GM18499 (cell line): ENCODE results near the gene SRPK3.

Experiments used
- ATAC-seq: cut with Tn5 transposase; IDR thresholded peaks from one replicate; pipeline ENCODE4 v1.9.1; 2021; ENCODE audit warnings: moderate number of reproducible peaks; ENCODE audit not compliant: insufficient read depth, unreplicated experiment

Gene SRPK3

DNA sequence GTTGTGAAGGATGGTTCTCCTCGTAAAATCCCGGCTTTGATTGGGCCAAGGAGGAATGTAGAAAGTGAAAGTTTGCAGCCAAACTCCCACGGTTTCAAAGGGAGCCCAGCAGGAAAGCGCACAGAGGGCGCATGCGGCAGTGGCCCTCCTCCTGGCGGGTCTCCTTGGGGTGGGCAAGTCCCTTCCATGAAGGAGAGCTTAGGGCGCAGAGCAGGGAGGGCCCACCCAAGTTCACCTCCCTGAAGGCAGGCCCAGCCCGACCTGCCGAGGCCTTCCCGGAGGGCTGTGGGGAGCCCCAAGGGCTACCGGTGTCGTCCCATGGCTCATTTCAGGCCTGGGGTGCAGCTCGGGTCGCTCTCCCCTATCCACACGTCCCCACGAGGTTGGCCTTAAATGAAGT lies 47.5 kb downstream of the SRPK3 start:
- no peak for ATAC-seq

GRCh38 chrX:153828723-153829548 lies 48.1 kb downstream of the SRPK3 start:
- ATAC-seq = no peak

DNA sequence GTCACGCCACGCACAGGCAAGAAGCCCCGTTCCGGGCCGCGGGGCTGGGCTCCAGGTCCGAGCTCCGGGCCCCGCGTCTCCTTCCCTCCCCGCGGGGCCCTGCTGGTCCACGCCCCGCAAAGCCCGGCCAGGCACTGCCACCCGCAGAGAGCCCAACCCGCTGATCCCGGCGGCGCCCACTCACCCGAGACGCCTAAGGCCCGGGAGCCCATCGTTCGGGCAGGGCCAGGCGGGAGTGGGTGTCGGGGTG lies 48.6 kb downstream of the SRPK3 start:
- ATAC-seq = no peak

- no peak for ATAC-seq
These were observed 49.2 kb downstream of the SRPK3 start, which contains the start of gene PDZD4 for GRCh38 chrX:153829799-153830639. Gene PDZD4, minus strand, starts transcription at chrX:153830544. Its CDS starts 246 bp downstream, at chrX:153830298.

GRCh38 chrX:153830640-153831428 lies 50.0 kb downstream of the SRPK3 start:
- no peak for ATAC-seq

DNA sequence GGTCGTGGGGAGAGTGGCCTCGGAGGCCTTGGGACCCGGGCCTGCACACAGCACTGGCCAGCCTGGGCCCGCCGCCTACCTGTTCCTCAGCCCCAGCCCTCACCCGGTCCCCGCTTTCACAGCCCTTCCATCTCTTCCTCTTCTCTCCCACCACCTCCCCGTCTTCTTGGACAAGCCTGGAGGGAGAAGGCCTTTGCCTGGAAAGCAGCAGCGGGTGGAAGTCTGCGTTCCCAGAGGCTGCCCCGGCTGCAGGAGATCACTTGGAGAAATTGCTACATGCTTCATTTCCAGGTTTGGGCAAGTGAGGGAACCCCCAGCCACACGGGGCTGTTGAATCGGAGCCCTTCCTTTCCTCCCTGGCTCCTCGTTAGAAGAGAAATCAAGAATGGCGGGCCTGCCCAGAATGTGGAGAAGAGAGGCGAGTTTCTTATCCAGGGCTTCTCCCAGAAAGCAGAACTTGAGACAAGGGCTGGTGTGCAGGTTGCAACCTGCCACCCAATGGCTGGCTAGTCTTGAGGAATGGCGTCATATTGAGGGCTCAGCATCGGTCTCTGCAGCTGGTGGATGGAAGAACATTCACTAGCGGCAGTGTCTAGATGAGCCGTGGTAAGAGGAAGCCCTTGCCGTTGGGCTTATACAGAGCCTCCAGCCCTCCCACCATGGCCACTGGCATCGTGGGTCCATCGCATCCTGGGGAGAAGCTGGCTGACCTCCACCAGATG lies 50.7 kb downstream of the SRPK3 start:
- ATAC-seq = no peak

DNA sequence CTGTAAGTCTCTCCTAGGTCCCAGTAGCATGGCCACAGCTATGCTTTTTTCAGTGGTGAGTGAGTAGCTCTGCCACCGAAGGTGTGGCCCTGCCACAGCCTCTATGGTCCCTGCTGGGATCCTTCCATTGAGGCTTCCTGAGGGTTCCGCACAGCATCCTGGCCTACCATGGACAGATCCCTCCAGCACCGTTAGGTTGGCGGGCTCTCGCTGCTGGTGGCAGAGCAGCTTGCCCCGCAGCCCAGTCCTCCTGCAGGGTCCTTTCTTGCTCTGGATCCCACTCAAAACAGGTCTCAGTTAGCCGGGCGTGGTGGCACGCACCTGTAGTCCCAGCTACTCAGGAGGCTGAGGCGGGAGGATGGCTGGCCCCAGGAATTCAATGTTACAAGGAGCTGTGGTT lies 51.9 kb downstream of the SRPK3 start:
- no peak for ATAC-seq
